Measurements from ENCODE around the gene SNX18.

GRCh38 chr5:54594181-54594580, 76.6 kb downstream of the SNX18 start:
- TF ChIP-seq CTCF (IDR thresholded peaks at IDR 0.05) (no peak), POLR2A (IDR thresholded peaks at IDR 0.05; ENCODE audit: low read length) (no peak), MAX (IDR thresholded peaks at IDR 0.05) (no peak), KDM1A (IDR thresholded peaks at IDR 0.05; ENCODE audit: low read depth) (no peak)
- TF ChIP-seq, protein P1, sequence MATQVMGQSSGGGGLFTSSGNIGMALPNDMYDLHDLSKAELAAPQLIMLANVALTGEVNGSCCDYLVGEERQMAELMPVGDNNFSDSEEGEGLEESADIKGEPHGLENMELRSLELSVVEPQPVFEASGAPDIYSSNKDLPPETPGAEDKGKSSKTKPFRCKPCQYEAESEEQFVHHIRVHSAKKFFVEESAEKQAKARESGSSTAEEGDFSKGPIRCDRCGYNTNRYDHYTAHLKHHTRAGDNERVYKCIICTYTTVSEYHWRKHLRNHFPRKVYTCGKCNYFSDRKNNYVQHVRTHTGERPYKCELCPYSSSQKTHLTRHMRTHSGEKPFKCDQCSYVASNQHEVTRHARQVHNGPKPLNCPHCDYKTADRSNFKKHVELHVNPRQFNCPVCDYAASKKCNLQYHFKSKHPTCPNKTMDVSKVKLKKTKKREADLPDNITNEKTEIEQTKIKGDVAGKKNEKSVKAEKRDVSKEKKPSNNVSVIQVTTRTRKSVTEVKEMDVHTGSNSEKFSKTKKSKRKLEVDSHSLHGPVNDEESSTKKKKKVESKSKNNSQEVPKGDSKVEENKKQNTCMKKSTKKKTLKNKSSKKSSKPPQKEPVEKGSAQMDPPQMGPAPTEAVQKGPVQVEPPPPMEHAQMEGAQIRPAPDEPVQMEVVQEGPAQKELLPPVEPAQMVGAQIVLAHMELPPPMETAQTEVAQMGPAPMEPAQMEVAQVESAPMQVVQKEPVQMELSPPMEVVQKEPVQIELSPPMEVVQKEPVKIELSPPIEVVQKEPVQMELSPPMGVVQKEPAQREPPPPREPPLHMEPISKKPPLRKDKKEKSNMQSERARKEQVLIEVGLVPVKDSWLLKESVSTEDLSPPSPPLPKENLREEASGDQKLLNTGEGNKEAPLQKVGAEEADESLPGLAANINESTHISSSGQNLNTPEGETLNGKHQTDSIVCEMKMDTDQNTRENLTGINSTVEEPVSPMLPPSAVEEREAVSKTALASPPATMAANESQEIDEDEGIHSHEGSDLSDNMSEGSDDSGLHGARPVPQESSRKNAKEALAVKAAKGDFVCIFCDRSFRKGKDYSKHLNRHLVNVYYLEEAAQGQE (IDR thresholded peaks at IDR 0.05) = no peak

All from A549 (cell line).